ENCODE measurements around the gene IER2.
A peak's percentile ranks its signal among the peaks of the same experiment; 100 is the strongest.

Gene IER2

DNA sequence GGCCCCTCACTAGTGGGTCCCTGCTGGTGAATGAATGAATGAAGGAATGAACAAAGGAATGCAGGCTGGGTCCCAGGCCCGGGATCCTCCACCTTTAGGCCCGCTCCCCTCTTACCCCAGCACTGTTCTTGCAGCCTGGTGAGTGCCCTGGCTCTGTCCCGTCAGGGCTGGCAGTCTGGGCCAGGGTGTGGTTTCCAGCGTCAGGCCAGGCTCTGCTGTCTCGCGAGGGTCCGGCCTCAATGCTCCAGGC lies 47.9 kb upstream of the IER2 start:
- peak overlapping the region; percentile 96 for H3K9ac ChIP-seq (ENCODE audit: low read length)
- peak overlapping the region; percentile 77 for H3K4me3 ChIP-seq (ENCODE audit: insufficient read depth, low read length, poor library complexity, severe bottlenecking)
- H2AFZ ChIP-seq (ENCODE audit: low read depth, low read length, severe bottlenecking) = peak overlapping the region; percentile 60
- peak overlapping the region; percentile 65 for H3K4me2 ChIP-seq (ENCODE audit: low read depth, low read length, poor library complexity, severe bottlenecking)
- no peaks in the 10 kb centered on the region for H4K20me1 ChIP-seq (ENCODE audit: low read depth, low read length)
- H3K9me3 ChIP-seq (ENCODE audit: insufficient read depth, low read length) = no peaks in the 10 kb centered on the region
- peaks cover 14% of the 10 kb centered on the region for H3K79me2 ChIP-seq (ENCODE audit: insufficient read depth, low read length)
- TF ChIP-seq EZH2phosphoT487 (conservative IDR thresholded peaks at IDR 0.05; ENCODE audit: low read length) = no peak
- H3K9me2 ChIP-seq (replicated peaks; ENCODE audit: insufficient read depth, low read length) = no peaks in the 10 kb centered on the region
- peak overlapping the region; percentile 92 for H3K27ac ChIP-seq (ENCODE audit: low read depth, low read length)
- peaks cover 13% of the 10 kb centered on the region for H3K36me3 ChIP-seq (ENCODE audit: low read length)
- H3K27me3 ChIP-seq (ENCODE audit: low read length) = no peaks in the 10 kb centered on the region
- H3F3A ChIP-seq (ENCODE audit: insufficient read depth) = peaks cover 40% of the 10 kb centered on the region

DNA sequence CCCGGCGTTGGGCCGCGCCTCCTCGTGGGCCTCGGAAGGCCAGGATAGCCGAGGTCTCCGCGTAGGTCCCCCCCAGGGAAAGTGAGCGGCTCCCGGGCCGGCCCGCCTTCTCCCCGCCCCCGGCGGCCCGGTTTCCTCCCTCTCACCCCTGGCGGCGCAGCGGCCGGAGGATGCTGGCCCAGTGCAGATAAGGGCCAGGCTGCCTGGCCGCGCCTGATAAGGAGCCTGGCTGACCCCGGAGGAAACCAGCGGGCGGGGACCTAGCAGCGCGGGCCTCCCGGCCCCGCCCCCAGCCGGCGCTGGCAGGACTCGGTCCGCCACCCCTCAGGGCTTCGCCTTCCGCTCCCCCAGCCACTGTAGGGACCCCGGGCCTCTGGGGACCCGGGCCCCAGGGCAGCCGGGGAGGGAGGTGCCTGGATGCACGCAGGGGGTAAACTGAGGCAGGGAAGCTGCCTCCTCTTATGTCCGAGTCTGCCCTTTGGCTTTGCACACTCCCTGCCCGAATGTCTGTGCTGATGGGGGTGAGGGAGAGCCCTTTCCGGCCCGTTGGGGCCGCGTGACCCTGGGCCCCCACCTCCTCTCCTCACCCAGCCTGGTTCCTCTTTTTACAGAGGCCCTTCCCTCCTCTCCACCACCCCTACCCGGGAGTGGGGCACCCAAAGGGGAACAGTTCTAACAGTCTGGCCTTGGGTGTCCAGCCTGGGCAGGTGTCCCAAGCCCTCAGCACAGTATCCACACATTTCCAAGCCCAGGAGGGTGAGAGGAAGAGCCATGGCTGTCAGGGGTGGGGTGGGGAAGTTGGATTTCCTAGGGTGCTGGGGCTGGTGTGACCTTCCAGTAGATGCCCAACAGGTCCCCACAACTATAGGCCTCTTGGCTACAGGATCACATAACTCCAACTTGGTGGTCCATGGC lies 47.3 kb upstream of the IER2 start, which contains the start of gene LYL1:
Gene LYL1, minus strand, starts transcription at position 193 of the 915 bp plus-strand sequence. CDS start 1,687 bp downstream, outside the sequence.
- no peaks in the 10 kb centered on the region for H3K9me3 ChIP-seq (ENCODE audit: insufficient read depth, low read length)
- H3K27me3 ChIP-seq (ENCODE audit: low read length) = no peaks in the 10 kb centered on the region
- TF ChIP-seq, protein P1, sequence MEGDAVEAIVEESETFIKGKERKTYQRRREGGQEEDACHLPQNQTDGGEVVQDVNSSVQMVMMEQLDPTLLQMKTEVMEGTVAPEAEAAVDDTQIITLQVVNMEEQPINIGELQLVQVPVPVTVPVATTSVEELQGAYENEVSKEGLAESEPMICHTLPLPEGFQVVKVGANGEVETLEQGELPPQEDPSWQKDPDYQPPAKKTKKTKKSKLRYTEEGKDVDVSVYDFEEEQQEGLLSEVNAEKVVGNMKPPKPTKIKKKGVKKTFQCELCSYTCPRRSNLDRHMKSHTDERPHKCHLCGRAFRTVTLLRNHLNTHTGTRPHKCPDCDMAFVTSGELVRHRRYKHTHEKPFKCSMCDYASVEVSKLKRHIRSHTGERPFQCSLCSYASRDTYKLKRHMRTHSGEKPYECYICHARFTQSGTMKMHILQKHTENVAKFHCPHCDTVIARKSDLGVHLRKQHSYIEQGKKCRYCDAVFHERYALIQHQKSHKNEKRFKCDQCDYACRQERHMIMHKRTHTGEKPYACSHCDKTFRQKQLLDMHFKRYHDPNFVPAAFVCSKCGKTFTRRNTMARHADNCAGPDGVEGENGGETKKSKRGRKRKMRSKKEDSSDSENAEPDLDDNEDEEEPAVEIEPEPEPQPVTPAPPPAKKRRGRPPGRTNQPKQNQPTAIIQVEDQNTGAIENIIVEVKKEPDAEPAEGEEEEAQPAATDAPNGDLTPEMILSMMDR (IDR thresholded peaks at IDR 0.05; ENCODE audit: insufficient read depth, low read length, poor library complexity, severe bottlenecking) = no peak
- TF ChIP-seq EZH2phosphoT487 (conservative IDR thresholded peaks at IDR 0.05; ENCODE audit: low read length) = no peak
- peak within 1 kb of the TSS; percentile 96 for H3K9ac ChIP-seq (ENCODE audit: low read length)
- H3K27ac ChIP-seq (ENCODE audit: low read depth, low read length) = peak within 1 kb of the TSS; percentile 92
- H3K79me2 ChIP-seq (ENCODE audit: insufficient read depth, low read length) = peaks cover 14% of the 10 kb centered on the region
- H4K20me1 ChIP-seq (ENCODE audit: low read depth, low read length) = no peaks in the 10 kb centered on the region
- no peaks in the 10 kb centered on the region for H3K9me2 ChIP-seq (replicated peaks; ENCODE audit: insufficient read depth, low read length)
- peak within 1 kb of the TSS; percentile 77 for H3K4me3 ChIP-seq (ENCODE audit: insufficient read depth, low read length, poor library complexity, severe bottlenecking)
- H3F3A ChIP-seq (ENCODE audit: insufficient read depth) = peaks cover 39% of the 10 kb centered on the region
- peak within 1 kb of the TSS; percentile 65 for H3K4me2 ChIP-seq (ENCODE audit: low read depth, low read length, poor library complexity, severe bottlenecking)
- peaks cover 13% of the 10 kb centered on the region for H3K36me3 ChIP-seq (ENCODE audit: low read length)
- H2AFZ ChIP-seq (ENCODE audit: low read depth, low read length, severe bottlenecking) = peak within 1 kb of the TSS; percentile 60

DNA sequence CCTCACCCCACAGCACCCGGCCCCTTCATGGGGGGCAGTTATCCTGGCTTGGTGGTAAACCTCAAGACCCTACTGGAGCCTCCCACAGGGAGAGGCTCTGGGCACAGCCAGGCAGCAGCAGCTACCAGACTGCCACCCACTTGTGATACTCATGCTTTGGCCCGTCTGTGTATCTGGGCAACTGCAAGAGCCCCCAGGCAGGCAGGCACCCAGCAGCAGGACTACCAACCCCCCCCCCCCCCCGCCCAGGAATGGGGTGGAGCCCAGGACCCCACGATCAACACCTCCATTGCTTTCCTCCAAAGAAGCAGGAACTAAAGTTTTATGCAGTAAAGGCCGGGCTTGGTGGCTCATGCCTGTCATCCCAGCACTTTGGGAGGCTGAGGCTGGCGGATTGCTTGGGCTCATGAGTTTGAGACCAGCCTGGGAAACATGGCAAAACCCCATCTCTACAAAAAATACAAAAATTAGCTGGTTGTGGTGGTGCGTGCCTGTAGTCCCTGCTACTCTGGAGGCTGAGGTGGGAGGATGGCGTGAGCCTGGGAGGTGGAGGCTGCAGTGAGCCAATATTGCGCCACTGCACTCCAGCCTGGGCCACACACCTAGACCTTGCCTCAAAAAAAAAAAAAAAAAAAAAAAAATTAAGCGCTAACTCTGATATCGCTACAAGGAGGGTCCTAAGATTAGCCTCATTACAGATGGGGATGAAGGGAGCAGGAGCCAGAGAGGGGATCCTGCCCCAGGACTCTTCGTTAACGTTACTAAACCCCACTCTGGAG lies 46.4 kb upstream of the IER2 start:
- Histone ChIP-seq H3K27me3 (ENCODE audit: low read length) (no peaks in the 10 kb centered on the region), H3F3A (ENCODE audit: insufficient read depth) (peaks cover 39% of the 10 kb centered on the region), H3K9me2 (replicated peaks; ENCODE audit: insufficient read depth, low read length) (no peaks in the 10 kb centered on the region), H3K4me2 (ENCODE audit: low read depth, low read length, poor library complexity, severe bottlenecking) (peak overlapping the region; percentile 65), H3K27ac (ENCODE audit: low read depth, low read length) (peak overlapping the region; percentile 92), H3K9ac (ENCODE audit: low read length) (peak overlapping the region; percentile 96), H3K4me3 (ENCODE audit: insufficient read depth, low read length, poor library complexity, severe bottlenecking) (peak overlapping the region; percentile 77), H4K20me1 (ENCODE audit: low read depth, low read length) (no peaks in the 10 kb centered on the region), H3K36me3 (ENCODE audit: low read length) (peaks cover 13% of the 10 kb centered on the region), H2AFZ (ENCODE audit: low read depth, low read length, severe bottlenecking) (no peak overlapping the region), H3K79me2 (ENCODE audit: insufficient read depth, low read length) (peaks cover 14% of the 10 kb centered on the region), H3K9me3 (ENCODE audit: insufficient read depth, low read length) (no peaks in the 10 kb centered on the region)
- TF ChIP-seq EZH2phosphoT487 (conservative IDR thresholded peaks at IDR 0.05; ENCODE audit: low read length) = no peak
- TF ChIP-seq, protein P1 (IDR thresholded peaks at IDR 0.05; ENCODE audit: insufficient read depth, low read length, poor library complexity, severe bottlenecking) = no peak
